ENCODE data around the gene NKX2-1. TPM values are rescaled to one million over a fixed set of nuclear protein-coding genes. Genes with fewer than 3 reads are reported as not detected.

NKX2-1 gene
- polyA plus RNA-seq, 1 donor (not counting 4 experiments of a cell fraction or from before 2014, with no cell fraction given), result not detected

DNA sequence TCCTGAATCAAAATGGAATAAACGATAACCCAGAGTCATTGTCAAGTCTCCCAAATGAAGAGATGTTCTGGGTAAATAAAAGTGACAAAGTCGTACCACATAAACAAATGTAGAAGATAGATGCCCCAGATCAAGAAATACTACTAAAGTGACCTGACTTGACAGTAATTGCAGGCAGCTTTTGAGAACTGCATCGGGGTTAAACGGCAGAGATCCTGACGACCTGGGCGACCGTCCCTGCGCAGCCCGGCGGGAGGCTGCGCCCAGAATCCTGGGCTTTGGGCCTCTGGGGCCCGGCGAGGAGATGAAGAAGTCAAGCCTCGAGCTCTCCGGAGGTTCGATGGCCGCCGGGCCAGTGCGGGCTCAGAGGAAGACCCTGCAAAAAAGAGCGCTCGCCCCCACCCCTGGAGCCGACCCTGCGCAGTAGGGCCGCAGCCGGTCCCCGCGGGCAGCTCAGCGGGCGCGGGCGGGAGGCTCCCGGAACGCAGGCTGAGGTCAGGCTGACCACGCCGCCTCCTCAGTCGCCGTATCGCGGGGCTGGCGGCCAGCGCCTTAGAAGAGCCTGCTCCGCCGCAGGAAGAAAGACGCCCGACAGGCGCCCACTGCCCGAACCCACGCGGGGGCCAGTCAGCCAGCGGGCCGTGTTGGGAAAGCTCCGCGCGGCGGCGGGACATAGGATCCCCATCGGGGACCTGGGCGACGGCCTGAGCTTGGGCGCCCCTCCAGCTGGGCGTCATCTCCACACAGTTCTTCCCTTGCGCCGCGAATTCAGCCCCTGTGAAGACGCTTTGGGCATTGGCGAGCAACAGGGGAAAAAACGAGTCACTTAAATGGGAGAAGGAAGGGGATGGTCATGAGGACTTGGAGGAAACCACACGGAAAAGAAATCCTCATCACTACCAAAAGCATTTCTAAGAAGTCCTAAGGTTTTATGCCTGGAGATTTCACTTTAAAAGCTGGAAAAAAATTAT is 16.0 kb downstream of the NKX2-1 start:
- dilution Hi-C loops (cut with MboI; ENCODE audit: extremely low pct_ligation_motif_present, low sequenced_read_pairs), result no loop called here
- Histone ChIP-seq H3K4me2 (ENCODE audit: control insufficient read depth, extremely low read depth, insufficient read depth, low read depth, low read length) (no peak overlapping the region), H3K27ac (ENCODE audit: control insufficient read depth, insufficient read depth, low read length) (no peak overlapping the region), H3K9ac (ENCODE audit: control insufficient read depth, extremely low read depth, insufficient read depth, low read length) (no peak overlapping the region), H2AFZ (ENCODE audit: control insufficient read depth, low read length) (no peak overlapping the region), H3K36me3 (ENCODE audit: control insufficient read depth in 2 of 2, extremely low read depth in 1 of 2, insufficient read depth in 2 of 2, low read length in 2 of 2) (no peaks in the 10 kb centered on the region), H3K4me1 (ENCODE audit: control insufficient read depth, extremely low read depth, insufficient read depth, low read length) (no peaks in the 10 kb centered on the region), H4K20me1 (ENCODE audit: control insufficient read depth, extremely low read depth, insufficient read depth, low read length) (no peaks in the 10 kb centered on the region), H3K9me3 (ENCODE audit: control insufficient read depth, low read depth, low read length) (no peaks in the 10 kb centered on the region), H3K79me2 (ENCODE audit: control insufficient read depth, insufficient read depth, low read length) (no peaks in the 10 kb centered on the region), H3K4me3 (ENCODE audit: control insufficient read depth in 2 of 3, extremely low read depth in 1 of 3, insufficient read depth in 2 of 3, low read depth in 1 of 3, low read length in 3 of 3) (no peak overlapping the region), H3K27me3 (ENCODE audit: control insufficient read depth, extremely low read depth, insufficient read depth, low read length) (peaks cover 89% of the 10 kb centered on the region), H3K9me1 (ENCODE audit: control insufficient read depth, extremely low read depth, insufficient read depth, low read length) (no peaks in the 10 kb centered on the region)
- FAIRE-seq, result no peak
- TF ChIP-seq EZH2 (IDR thresholded peaks at IDR 0.05; ENCODE audit: low read length), result no peak
- TF ChIP-seq, protein P1, sequence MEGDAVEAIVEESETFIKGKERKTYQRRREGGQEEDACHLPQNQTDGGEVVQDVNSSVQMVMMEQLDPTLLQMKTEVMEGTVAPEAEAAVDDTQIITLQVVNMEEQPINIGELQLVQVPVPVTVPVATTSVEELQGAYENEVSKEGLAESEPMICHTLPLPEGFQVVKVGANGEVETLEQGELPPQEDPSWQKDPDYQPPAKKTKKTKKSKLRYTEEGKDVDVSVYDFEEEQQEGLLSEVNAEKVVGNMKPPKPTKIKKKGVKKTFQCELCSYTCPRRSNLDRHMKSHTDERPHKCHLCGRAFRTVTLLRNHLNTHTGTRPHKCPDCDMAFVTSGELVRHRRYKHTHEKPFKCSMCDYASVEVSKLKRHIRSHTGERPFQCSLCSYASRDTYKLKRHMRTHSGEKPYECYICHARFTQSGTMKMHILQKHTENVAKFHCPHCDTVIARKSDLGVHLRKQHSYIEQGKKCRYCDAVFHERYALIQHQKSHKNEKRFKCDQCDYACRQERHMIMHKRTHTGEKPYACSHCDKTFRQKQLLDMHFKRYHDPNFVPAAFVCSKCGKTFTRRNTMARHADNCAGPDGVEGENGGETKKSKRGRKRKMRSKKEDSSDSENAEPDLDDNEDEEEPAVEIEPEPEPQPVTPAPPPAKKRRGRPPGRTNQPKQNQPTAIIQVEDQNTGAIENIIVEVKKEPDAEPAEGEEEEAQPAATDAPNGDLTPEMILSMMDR (optimal IDR thresholded peaks at IDR 0.05 in 1 of 3, IDR thresholded peaks at IDR 0.05 in 1 of 3, conservative IDR thresholded peaks at IDR 0.05 in 1 of 3; ENCODE audit: extremely low read depth in 1 of 3, insufficient read depth in 2 of 3, low read length in 3 of 3), result no peak
- no peak for DNase-seq (ENCODE audit: low read depth, low spot score)

DNA sequence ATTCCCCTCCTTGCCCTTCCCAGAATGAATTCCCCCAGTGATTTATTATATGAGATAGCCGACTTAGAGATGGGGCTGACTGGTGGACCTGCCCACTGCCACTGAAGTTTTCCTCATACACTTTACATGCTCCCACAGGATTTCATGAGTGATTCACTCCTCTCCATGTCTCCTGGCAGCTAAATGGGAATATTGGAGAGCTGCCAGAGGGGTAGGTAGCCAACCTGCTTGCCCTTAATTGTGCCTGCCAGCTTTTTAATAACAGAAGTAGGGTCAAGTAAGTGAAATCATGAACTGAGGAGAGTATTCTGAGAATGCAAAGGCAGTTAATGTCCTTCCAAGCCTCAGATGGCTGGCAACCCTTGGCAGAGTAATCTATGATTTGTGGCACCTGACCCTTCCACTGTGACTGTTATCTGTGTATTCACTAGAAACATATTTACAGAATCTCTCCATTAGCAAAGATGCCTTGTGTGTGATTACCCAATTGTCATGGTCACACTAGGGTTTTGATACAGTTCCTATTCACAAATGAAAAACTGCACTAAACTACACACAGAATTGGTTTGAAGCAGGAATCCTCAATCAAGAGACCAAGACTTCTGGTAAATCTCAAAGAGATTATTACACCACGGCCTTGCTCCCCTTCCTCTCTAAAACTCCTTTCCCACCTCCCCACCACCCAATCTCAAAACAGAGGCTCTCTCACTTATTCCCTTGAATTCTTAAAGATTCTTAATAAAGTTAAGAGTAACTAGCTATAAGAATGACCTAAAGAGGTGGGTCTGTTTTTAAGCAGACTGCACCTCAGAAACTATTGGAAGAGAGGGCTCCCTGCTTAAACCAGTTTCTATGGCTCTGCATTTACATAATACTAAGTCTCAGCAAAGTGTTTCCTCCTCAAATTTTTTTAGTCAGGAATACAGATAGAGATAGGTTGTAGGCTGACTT is 17.2 kb downstream of the NKX2-1 start:
- no peaks in the 10 kb centered on the region for H3K36me3 ChIP-seq (ENCODE audit: control insufficient read depth in 2 of 2, extremely low read depth in 1 of 2, insufficient read depth in 2 of 2, low read length in 2 of 2)
- no peak for FAIRE-seq
- H3K4me3 ChIP-seq (ENCODE audit: control insufficient read depth in 2 of 3, extremely low read depth in 1 of 3, insufficient read depth in 2 of 3, low read depth in 1 of 3, low read length in 3 of 3), result no peak overlapping the region
- TF ChIP-seq, protein P1 (optimal IDR thresholded peaks at IDR 0.05 in 1 of 3, IDR thresholded peaks at IDR 0.05 in 1 of 3, conservative IDR thresholded peaks at IDR 0.05 in 1 of 3; ENCODE audit: extremely low read depth in 1 of 3, insufficient read depth in 2 of 3, low read length in 3 of 3), result no peak
- no peak for TF ChIP-seq EZH2 (IDR thresholded peaks at IDR 0.05; ENCODE audit: low read length)
- no peak for DNase-seq (ENCODE audit: low read depth, low spot score)
- H4K20me1 ChIP-seq (ENCODE audit: control insufficient read depth, extremely low read depth, insufficient read depth, low read length), result no peaks in the 10 kb centered on the region
- no peak overlapping the region for H2AFZ ChIP-seq (ENCODE audit: control insufficient read depth, low read length)
- H3K4me1 ChIP-seq (ENCODE audit: control insufficient read depth, extremely low read depth, insufficient read depth, low read length), result no peaks in the 10 kb centered on the region
- no peak overlapping the region for H3K9ac ChIP-seq (ENCODE audit: control insufficient read depth, extremely low read depth, insufficient read depth, low read length)
- dilution Hi-C loops (cut with MboI; ENCODE audit: extremely low pct_ligation_motif_present, low sequenced_read_pairs), result no loop called here
- no peaks in the 10 kb centered on the region for H3K79me2 ChIP-seq (ENCODE audit: control insufficient read depth, insufficient read depth, low read length)
- H3K27ac ChIP-seq (ENCODE audit: control insufficient read depth, insufficient read depth, low read length), result no peak overlapping the region
- H3K27me3 ChIP-seq (ENCODE audit: control insufficient read depth, extremely low read depth, insufficient read depth, low read length), result peaks cover 80% of the 10 kb centered on the region
- H3K4me2 ChIP-seq (ENCODE audit: control insufficient read depth, extremely low read depth, insufficient read depth, low read depth, low read length), result no peak overlapping the region
- H3K9me3 ChIP-seq (ENCODE audit: control insufficient read depth, low read depth, low read length), result no peaks in the 10 kb centered on the region
- no peaks in the 10 kb centered on the region for H3K9me1 ChIP-seq (ENCODE audit: control insufficient read depth, extremely low read depth, insufficient read depth, low read length)
